Measurements from ENCODE around the gene EEFSEC. TPM values are rescaled to one million over a fixed set of nuclear protein-coding genes. Genes with fewer than 3 reads are reported as not detected.

EEFSEC gene
- polyA plus RNA-seq, 1 donor from 2014 or later, result 4.6 TPM

GRCh38 chr3:128176276-128176833 lies 23.1 kb downstream of the EEFSEC start:
- H3K4me3 ChIP-seq (ENCODE audit: low read length), result no peak overlapping the region
- H3F3A ChIP-seq (ENCODE audit: insufficient read depth, low read length, poor library complexity, severe bottlenecking), result no peaks in the 10 kb centered on the region
- H3K4me2 ChIP-seq (ENCODE audit: low read length), result no peak overlapping the region
- no peak overlapping the region for H3K27ac ChIP-seq (ENCODE audit: low read length)
- H3K27me3 ChIP-seq (ENCODE audit: insufficient read depth, low read depth, low read length), result no peaks in the 10 kb centered on the region
- no peaks in the 10 kb centered on the region for H3K9me3 ChIP-seq (ENCODE audit: low read length)
- H3K79me2 ChIP-seq (replicated peaks; ENCODE audit: insufficient read depth, low read length), result no peaks in the 10 kb centered on the region
- no peak overlapping the region for H2AFZ ChIP-seq (ENCODE audit: low read depth, low read length)
- H3K9ac ChIP-seq (ENCODE audit: low read length), result no peak overlapping the region
- no peaks in the 10 kb centered on the region for H3K36me3 ChIP-seq (ENCODE audit: insufficient read depth, low read length)
- H3K9me2 ChIP-seq (ENCODE audit: insufficient read depth, low read length), result no peaks in the 10 kb centered on the region
- TF ChIP-seq POLR2AphosphoS5 (IDR thresholded peaks at IDR 0.05), result no peak
- TF ChIP-seq RAD21 (conservative IDR thresholded peaks at IDR 0.05), result no peak
- TF ChIP-seq SMC3 (conservative IDR thresholded peaks at IDR 0.05; ENCODE audit: poor library complexity), result no peak
- no peak for TF ChIP-seq TAF1 (IDR thresholded peaks at IDR 0.05; ENCODE audit: low read depth)
- no peak for TF ChIP-seq EP300 (conservative IDR thresholded peaks at IDR 0.05; ENCODE audit: poor library complexity, severe bottlenecking)
- no peak for TF ChIP-seq MXI1 (conservative IDR thresholded peaks at IDR 0.05; ENCODE audit: poor library complexity, severe bottlenecking)
- TF ChIP-seq CTCF (IDR thresholded peaks at IDR 0.05; ENCODE audit: poor library complexity, severe bottlenecking), result no peak
- TF ChIP-seq EZH2 (IDR thresholded peaks at IDR 0.05; ENCODE audit: borderline replicate concordance, insufficient read depth, low read length, poor library complexity, severe bottlenecking), result no peak
- no peak for TF ChIP-seq REST (IDR thresholded peaks at IDR 0.05; ENCODE audit: borderline replicate concordance)
- no peaks in the 10 kb centered on the region for H4K20me1 ChIP-seq (ENCODE audit: insufficient read depth)

- no peaks in the 10 kb centered on the region for H3K27me3 ChIP-seq (ENCODE audit: insufficient read depth, low read depth, low read length)
- no peak overlapping the region for H3K4me2 ChIP-seq (ENCODE audit: low read length)
- H3K4me3 ChIP-seq (ENCODE audit: low read length), result no peak overlapping the region
Observed at GRCh38 chr3:128177865-128178264, 24.6 kb downstream of the EEFSEC start.

More at GRCh38 chr3:128177865-128178264, 24.6 kb downstream of the EEFSEC start:
- no peak for TF ChIP-seq MXI1 (conservative IDR thresholded peaks at IDR 0.05; ENCODE audit: poor library complexity, severe bottlenecking)
- no peak for TF ChIP-seq RAD21 (conservative IDR thresholded peaks at IDR 0.05)
- no peak for TF ChIP-seq EZH2 (IDR thresholded peaks at IDR 0.05; ENCODE audit: borderline replicate concordance, insufficient read depth, low read length, poor library complexity, severe bottlenecking)
- no peak for TF ChIP-seq TAF1 (IDR thresholded peaks at IDR 0.05; ENCODE audit: low read depth)
- TF ChIP-seq SMC3 (conservative IDR thresholded peaks at IDR 0.05; ENCODE audit: poor library complexity), result no peak
- no peak for TF ChIP-seq POLR2AphosphoS5 (IDR thresholded peaks at IDR 0.05)
- TF ChIP-seq CTCF (IDR thresholded peaks at IDR 0.05; ENCODE audit: poor library complexity, severe bottlenecking), result no peak
- TF ChIP-seq EP300 (conservative IDR thresholded peaks at IDR 0.05; ENCODE audit: poor library complexity, severe bottlenecking), result no peak
- TF ChIP-seq REST (IDR thresholded peaks at IDR 0.05; ENCODE audit: borderline replicate concordance), result no peak
- Histone ChIP-seq H3K9me2 (ENCODE audit: insufficient read depth, low read length) (no peaks in the 10 kb centered on the region), H4K20me1 (ENCODE audit: insufficient read depth) (no peaks in the 10 kb centered on the region), H3K9me3 (ENCODE audit: low read length) (no peaks in the 10 kb centered on the region), H2AFZ (ENCODE audit: low read depth, low read length) (no peak overlapping the region), H3F3A (ENCODE audit: insufficient read depth, low read length, poor library complexity, severe bottlenecking) (no peaks in the 10 kb centered on the region), H3K9ac (ENCODE audit: low read length) (no peak overlapping the region), H3K36me3 (ENCODE audit: insufficient read depth, low read length) (no peaks in the 10 kb centered on the region), H3K27ac (ENCODE audit: low read length) (no peak overlapping the region), H3K79me2 (replicated peaks; ENCODE audit: insufficient read depth, low read length) (no peaks in the 10 kb centered on the region)

Measured in neural cell (in vitro differentiated cells).